Measurements from ENCODE around the gene UPK3B.
"Not testable (repeated sequence)": the region's sequence is repeated elsewhere in the genome, so short reads cannot be mapped to it uniquely, and the experiment has no call there.

The UPK3B gene

DNA sequence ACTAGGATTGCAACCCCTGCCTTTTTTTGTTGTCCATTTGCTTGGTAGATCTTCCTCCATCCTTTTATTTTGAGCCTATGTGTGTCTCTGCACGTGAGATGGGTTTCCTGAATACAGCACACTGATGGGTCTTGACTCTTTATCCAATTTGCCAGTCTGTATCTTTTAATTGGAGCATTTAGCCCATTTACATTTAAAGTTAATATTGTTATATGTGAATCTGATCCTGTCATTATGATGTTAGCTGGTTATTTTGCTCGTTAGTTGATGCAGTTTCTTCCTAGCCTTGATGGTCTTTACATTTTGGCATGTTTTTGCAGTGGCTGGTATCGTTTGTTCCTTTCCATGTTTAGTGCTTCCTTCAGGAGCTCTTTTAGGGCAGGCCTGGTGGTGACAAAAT lies 54.6 kb downstream of the UPK3B start:
- DNase-seq (ENCODE audit: low spot score); H3K27ac ChIP-seq; POLR2A ChIA-PET (ENCODE audit: low non-redundant PET); CTCF ChIA-PET: not testable (repeated sequence)

Data from RWPE1 (cell line).